Activated CD8-positive, alpha-beta T cell treated with anti-CD3 and anti-CD28 coated beads for 36 hours (primary cell): ENCODE data around the gene MCEE. TPM values are rescaled to one million over a fixed set of nuclear protein-coding genes. Genes with fewer than 3 reads are reported as not detected.
A peak's percentile ranks its signal among the peaks of the same experiment; 100 is the strongest.
"Not testable (repeated sequence)": the region's sequence is repeated elsewhere in the genome, so short reads cannot be mapped to it uniquely, and the experiment has no call there.

Source experiments
- ATAC-seq: fragments of 200-7000 bp; cut with Tn5 transposase; one replicate; pipeline ENCODE4 v1.10.0; 2021; ENCODE audit warnings: mild to moderate bottlenecking, moderate library complexity
- CTCF ChIA-PET: fragments of 350-600 bp; sonication (Branson Sonifier 250); formaldehyde crosslinking; loops from one replicate; lab custom pipeline; 2021; ENCODE audit warnings: antibody characterized with exemption; lab: Charles Lee
- POLR2A ChIA-PET: fragments of 350-600 bp; sonication (Branson Sonifier 250); formaldehyde crosslinking; loops from one replicate; lab custom pipeline; 2021; ENCODE audit warnings: antibody characterized with exemption; lab: Charles Lee
- DNase-seq: peaks from one replicate; pipeline ENCODE4 v3.0.0-alpha.2; 2020
- H3K27ac Mint-ChIP-seq: one replicate; pipeline ENCODE4 v1.8.0; 2021; ENCODE audit warnings: mild to moderate bottlenecking, mixed read lengths
- H3K27me3 Mint-ChIP-seq: one replicate; pipeline ENCODE4 v1.8.0; 2021; ENCODE audit warnings: mixed read lengths
- H3K36me3 Mint-ChIP-seq: one replicate; pipeline ENCODE4 v1.8.0; 2021; ENCODE audit warnings: low read depth, mixed read lengths
- H3K4me1 Mint-ChIP-seq: one replicate; pipeline ENCODE4 v1.8.0; 2021; ENCODE audit warnings: low read depth, mixed read lengths
- H3K4me3 Mint-ChIP-seq: one replicate; pipeline ENCODE4 v1.8.0; 2021; ENCODE audit warnings: mild to moderate bottlenecking, moderate library complexity, mixed read lengths
- H3K9me3 Mint-ChIP-seq: one replicate; pipeline ENCODE4 v1.8.0; 2021; ENCODE audit warnings: mixed read lengths
- CTCF ChIP-seq: fragments of 200-600 bp; IDR thresholded peaks from one replicate; pipeline ENCODE4 v1.8.0; 2022; ENCODE audit warnings: antibody characterized with exemption, mild to moderate bottlenecking
- intact Hi-C: fragments of 100-400 bp; cut with micrococcal nuclease; formaldehyde crosslinking; loops from one replicate; pipeline ENCODE4 v1.10.0; 2022
- total RNA-seq, 2 experiments: library from RNA; stranded (reverse); gene quantifications; one replicate each; pipeline ENCODE4 v1.2.3, GENCODE V29; 2021

The MCEE gene
- 10 to 100 TPM; 13.8 to 14.0 TPM for total RNA-seq

- no peaks in the 10 kb centered on the region for H3K27me3 Mint-ChIP-seq
- peak; percentile 94 for ATAC-seq
- H3K27ac Mint-ChIP-seq, result no peak within 1 kb of the TSS
Measured at GRCh38 chr2:71130152-71130904, at the start of gene MCEE, which contains the start of gene MPHOSPH10. TSS of gene MCEE (minus strand) at chr2:71130229. CDS start at chr2:71130219, 10 bp downstream. TSS of gene MPHOSPH10 (plus strand) at chr2:71130634. CDS start at chr2:71130666, 32 bp downstream.

GRCh38 chr2:71178836-71179235 is 48.8 kb upstream of the MCEE start:
- ATAC-seq, DNase-seq, H3K36me3 Mint-ChIP-seq, CTCF ChIA-PET, intact Hi-C loops, H3K27ac Mint-ChIP-seq, H3K27me3 Mint-ChIP-seq, H3K4me3 Mint-ChIP-seq, H3K9me3 Mint-ChIP-seq, POLR2A ChIA-PET: not testable (repeated sequence)
- peaks cover 11% of the 10 kb centered on the region for H3K4me1 Mint-ChIP-seq

More at GRCh38 chr2:71130152-71130904, at the start of gene MCEE, which contains the start of gene MPHOSPH10:
- intact Hi-C loops, result loop anchor here (1.0 kb wide), 1 partner anchor 62 kb away; the partner anchor contains the start of gene NAGK
- TF ChIP-seq CTCF, result no peak
- CTCF ChIA-PET, result interaction anchor here (0.8 to 2.5 kb wide), 12 partner anchors 9 to 201 kb away, joined by 3 to 15 read pairs (median 4); partner anchors contain the start of genes NAGK and ZNF638
- H3K9me3 Mint-ChIP-seq, result no peaks in the 10 kb centered on the region
- POLR2A ChIA-PET, result interaction anchor here (0.5 to 3.3 kb wide), 16 partner anchors 9 to 325 kb away, joined by 3 to 21 read pairs (median 4); partner anchors contain the start of gene NAGK
- peaks cover 16% of the 10 kb centered on the region for H3K36me3 Mint-ChIP-seq
- H3K4me1 Mint-ChIP-seq, result peaks cover 14% of the 10 kb centered on the region
- DNase-seq, result peak; percentile 93
- no peak within 1 kb of the TSS for H3K4me3 Mint-ChIP-seq

GRCh38 chr2:71174207-71174606 is 44.2 kb upstream of the MCEE start:
- DNase-seq (no peak), ATAC-seq (no peak)
- no peak overlapping the region for H3K4me3 Mint-ChIP-seq
- H3K9me3 Mint-ChIP-seq, result no peaks in the 10 kb centered on the region
- ChIA-PET CTCF (no interaction called here), POLR2A (no interaction called here)
- intact Hi-C loops, result no loop called here
- no peaks in the 10 kb centered on the region for H3K27me3 Mint-ChIP-seq
- no peak overlapping the region for H3K27ac Mint-ChIP-seq
- H3K36me3 Mint-ChIP-seq, result no peaks in the 10 kb centered on the region
- TF ChIP-seq CTCF, result no peak
- peaks cover 8% of the 10 kb centered on the region for H3K4me1 Mint-ChIP-seq

GRCh38 chr2:71173096-71173495 is 43.1 kb upstream of the MCEE start:
- no peak overlapping the region for H3K4me3 Mint-ChIP-seq
- DNase-seq, result no peak
- intact Hi-C loops, result no loop called here
- H3K27ac Mint-ChIP-seq, result no peak overlapping the region
- CTCF ChIA-PET, result no interaction called here
- no peaks in the 10 kb centered on the region for H3K27me3 Mint-ChIP-seq
- H3K4me1 Mint-ChIP-seq, result peaks cover 8% of the 10 kb centered on the region
- no peak for ATAC-seq
- TF ChIP-seq CTCF, result no peak
- H3K36me3 Mint-ChIP-seq, result no peaks in the 10 kb centered on the region
- no peaks in the 10 kb centered on the region for H3K9me3 Mint-ChIP-seq
- POLR2A ChIA-PET, result no interaction called here

- ChIA-PET CTCF (no interaction called here), POLR2A (no interaction called here)
- Mint-ChIP-seq H3K4me3 (no peak overlapping the region), H3K27me3 (peaks cover 10% of the 10 kb centered on the region), H3K27ac (no peak overlapping the region), H3K9me3 (no peaks in the 10 kb centered on the region), H3K4me1 (no peaks in the 10 kb centered on the region), H3K36me3 (no peaks in the 10 kb centered on the region)
- ATAC-seq (peak; percentile 60), DNase-seq (peak; percentile 29)
- no peak for TF ChIP-seq CTCF
- intact Hi-C loops, result no loop called here
Measured at GRCh38 chr2:71166812-71167211, 36.8 kb upstream of the MCEE start.
